ENCODE measurements around the gene MKNK2.
"Not testable (repeated sequence)": the region's sequence is repeated elsewhere in the genome, so short reads cannot be mapped to it uniquely, and the experiment has no call there.

Gene MKNK2

DNA sequence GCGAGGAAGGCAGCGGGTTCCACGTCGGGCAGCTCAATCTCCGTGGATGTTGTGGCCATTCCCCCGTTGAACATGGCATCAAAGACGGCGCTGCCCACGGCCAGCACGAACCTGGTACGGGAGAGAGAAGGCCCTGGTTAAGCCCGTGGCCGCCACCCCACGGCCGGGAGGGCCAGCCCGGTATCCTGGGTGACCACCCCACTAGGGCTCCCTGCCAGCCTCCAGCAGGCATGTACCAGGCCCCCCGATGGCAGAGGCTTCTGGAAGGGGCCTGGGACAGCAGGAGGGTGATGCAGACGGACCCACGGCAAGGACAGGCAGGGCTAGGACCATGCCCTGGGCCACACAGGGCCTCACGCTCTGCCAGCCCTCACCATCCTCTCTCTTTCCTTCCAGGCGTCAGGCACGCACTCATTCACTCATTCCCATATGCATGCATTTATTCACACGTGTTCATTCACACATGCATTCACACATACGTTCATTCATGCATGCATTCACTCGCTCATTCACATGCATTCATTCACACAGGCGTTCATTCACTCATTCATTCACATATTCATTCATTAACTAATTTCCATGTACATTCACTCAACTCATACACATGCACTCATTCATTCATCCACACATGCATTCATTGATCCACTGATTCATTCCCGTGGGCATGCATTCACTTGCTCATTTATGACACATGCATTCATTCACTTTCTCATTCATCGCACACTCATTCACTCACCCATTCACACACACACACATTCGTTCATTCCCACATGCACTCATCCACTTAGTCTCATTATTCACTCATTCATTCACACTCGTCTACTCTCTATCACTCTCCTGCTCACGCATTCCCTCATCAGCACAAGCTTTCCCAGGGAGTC is 53.5 kb downstream of the MKNK2 start:
- in situ Hi-C loops (cut with HindIII; ENCODE audit: low sequenced_read_pairs): no loop called here

DNA sequence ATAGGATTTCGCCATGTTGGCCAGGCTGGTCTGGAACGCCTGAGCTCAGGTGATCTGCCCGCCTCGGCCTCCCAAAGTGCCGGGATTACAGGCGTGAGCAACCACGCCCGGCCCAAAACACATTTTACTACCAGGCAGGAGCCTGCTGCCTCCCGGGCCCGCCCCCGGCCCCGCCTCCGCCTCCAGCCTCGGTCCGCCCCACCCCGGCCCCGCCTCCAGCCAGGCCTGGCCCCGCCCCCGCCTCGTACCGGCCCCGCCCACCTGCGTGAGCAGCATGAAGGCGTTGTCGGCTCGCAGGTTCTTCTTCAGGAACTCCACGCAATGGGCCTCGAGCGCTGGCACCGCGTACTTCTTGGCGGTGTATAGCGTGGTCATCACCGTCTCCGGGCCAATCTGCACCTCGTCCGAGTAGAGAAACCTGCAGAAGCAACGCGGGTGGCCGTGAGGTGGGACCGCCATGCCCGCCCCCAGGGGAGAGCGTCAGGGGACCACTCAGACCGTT is 58.2 kb downstream of the MKNK2 start:
- in situ Hi-C loops (cut with HindIII; ENCODE audit: low sequenced_read_pairs): no loop called here

DNA sequence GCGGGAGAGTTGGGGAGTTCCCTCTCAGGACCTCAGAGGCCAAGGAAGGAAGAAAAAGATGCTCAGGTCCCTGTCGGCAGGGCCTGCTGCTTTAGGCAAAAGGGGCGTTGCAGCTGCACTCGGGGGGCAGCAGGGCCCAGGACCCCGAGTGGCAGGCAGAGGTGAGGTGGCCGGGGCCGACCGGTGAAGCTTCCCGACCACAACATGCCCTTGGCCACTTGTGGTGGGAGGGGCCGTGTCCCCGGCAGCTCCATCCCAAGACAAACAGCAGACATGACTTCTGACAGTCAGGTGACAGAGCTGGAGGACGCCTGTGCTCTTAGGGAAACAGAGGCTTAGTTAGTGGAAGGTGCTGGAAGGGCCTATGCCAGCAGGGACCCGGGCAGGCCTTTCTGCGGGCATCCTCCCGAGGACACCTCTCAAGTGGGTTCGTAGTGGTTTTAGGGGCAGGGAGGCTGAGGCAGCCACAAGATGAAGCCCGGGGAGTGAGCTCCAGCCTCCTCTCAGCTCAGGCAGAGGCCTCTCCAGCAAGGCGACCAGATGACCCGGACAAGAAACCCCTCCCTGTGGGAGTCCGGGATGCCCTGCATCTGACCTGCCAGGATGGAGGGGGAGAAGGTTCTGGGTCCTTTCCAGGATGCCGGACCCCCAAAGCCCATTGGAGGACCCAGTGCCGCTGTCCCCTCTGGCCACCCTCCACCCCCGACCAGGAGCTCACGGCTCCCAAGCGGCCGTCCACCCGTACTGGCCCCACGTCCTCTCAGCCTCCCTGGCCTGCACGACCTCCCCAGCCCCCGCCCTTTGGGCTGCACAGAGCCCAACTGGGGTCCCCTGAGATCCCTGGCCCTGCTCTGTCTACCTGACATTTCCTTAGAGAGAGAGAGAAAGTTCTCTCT is 59.8 kb downstream of the MKNK2 start:
- in situ Hi-C loops (cut with HindIII; ENCODE audit: low sequenced_read_pairs): no loop called here

DNA sequence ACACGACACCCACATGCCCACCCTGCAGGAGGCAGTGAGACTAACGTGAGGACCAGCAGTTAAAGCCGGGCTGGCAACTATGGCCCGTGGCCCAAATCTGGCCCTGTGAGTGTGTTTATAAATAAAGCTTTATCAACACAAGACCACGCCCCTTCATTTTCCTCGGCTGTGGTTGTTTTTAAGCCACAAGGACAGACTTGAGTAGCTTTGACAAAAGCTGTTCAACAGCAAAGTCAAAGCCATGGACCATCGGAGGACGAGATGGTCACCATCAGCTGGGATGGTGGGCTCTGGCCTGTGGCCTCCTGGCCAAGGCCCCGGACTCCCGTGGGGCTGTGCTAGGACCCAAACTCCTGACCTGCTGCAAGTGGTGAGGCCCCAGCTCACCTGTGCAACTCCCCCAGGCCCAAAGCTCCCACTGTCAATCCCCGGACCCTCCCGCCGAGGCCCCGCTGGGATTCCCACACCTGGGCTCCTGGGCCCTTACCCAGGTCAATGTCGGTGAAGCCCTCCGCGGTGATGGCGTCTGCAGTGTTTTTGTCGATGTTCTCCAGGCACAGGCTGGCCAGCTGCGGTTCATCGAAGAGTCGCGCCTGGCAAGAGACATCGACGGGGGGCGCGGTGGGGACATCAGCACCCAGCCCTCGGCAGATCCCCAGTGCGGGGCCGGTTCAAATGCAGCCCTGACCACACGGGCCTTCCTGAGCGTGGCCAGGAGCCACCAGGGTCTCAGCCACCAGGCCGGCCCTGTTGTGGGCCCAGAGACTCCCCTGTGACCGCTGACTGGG is 60.6 kb downstream of the MKNK2 start:
- in situ Hi-C loops (cut with HindIII; ENCODE audit: low sequenced_read_pairs): no loop called here

DNA sequence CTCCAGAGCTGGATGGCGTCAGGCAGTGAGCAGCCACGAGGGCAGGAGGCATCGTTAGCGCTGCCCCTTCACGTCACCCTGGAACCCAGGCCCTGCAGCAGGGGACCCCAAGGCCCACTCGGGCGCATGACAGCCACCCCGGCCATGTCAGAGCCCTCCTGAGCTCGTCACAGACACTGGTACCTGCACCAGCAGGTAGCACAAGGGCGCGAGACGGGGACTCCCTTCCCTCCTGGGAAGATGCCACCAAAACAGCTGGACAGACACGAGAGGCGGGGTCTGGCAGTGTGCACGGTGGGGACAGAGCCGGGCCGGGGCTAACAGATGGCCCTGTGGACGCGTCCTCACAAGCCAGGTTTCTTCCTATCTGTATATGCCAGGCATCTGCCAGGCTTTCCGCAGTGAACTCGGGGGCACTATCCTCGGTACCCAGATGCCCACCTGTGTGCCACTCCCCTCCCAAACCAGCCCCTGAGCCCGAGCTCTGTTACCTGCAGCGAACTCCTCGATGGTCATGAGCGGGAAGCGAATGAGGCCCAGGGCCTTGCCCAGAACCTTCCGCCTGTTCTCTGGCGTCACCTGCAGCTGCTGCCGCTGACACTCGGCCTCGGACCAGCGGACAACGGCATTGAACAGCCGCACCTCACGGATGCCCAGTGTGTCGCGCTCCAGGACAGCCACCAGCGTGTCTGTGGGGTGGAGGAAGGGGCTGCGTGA is 61.4 kb downstream of the MKNK2 start:
- in situ Hi-C loops (cut with HindIII; ENCODE audit: low sequenced_read_pairs): no loop called here

DNA sequence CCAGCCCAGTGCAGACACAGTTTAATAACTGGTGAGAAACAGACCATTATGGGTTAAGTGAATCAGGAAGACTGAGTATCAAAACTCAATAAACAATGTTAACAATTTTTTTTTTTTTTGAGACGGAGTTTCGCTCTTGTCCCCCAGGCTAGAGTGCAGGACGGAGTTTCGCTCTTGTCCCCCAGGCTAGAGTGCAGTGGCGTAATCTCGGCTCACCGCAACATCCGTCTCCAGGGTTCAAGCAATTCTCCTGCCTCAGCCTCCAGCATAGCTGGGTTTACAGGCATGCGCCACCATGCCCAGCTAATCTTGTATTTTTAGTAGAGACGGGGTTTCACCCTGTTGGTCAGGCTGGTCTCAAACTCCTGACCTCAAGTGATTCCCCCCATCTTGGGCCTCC is 62.6 kb downstream of the MKNK2 start:
- in situ Hi-C loops (cut with HindIII; ENCODE audit: low sequenced_read_pairs): not testable (repeated sequence)
